Uterus (tissue), 2 donors: ENCODE measurements around the gene ARGLU1.

Experiments used
- POLR2A ChIP-seq, 2 donors: fragments of 450-650 bp; IDR thresholded peaks; one replicate each; pipeline ENCODE4 v1.6.1; 2016; ENCODE audit warnings: antibody characterized with exemption in 2 of 2, mild to moderate bottlenecking in 1 of 2, moderate library complexity in 1 of 2
- TF ChIP-seq, protein P1 (sequence below), 4 experiments: fragments of 200-600 bp in 2 of 4; fragments of 450-650 bp in 2 of 4; sonication (generic) in 2 of 4; IDR thresholded peaks; one replicate each; pipeline ENCODE4 v1.5.1; 2016 to 2019; ENCODE audit warnings: antibody characterized with exemption in 4 of 4, mild to moderate bottlenecking in 2 of 4, moderate library complexity in 1 of 4

DNA sequence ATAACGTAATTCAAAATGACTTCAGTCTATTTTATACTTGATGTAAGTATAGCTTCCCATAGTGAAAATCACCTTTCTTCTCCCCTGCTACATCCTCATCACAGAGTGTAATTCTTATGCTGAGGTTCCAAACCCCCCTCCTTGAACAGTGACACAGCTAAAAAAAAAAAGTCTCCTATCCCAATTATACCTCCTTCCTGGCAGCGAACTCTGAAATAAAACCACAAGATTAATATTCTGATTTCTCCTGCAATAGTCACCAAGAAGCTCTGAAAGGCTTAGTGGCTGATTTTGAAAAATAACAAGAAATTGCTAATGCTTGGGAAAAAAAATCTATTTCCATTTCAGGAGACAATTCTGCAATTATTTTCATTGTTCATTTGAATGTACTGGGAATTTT is 68.8 kb downstream of the ARGLU1 start:
- TF ChIP-seq, protein P1, sequence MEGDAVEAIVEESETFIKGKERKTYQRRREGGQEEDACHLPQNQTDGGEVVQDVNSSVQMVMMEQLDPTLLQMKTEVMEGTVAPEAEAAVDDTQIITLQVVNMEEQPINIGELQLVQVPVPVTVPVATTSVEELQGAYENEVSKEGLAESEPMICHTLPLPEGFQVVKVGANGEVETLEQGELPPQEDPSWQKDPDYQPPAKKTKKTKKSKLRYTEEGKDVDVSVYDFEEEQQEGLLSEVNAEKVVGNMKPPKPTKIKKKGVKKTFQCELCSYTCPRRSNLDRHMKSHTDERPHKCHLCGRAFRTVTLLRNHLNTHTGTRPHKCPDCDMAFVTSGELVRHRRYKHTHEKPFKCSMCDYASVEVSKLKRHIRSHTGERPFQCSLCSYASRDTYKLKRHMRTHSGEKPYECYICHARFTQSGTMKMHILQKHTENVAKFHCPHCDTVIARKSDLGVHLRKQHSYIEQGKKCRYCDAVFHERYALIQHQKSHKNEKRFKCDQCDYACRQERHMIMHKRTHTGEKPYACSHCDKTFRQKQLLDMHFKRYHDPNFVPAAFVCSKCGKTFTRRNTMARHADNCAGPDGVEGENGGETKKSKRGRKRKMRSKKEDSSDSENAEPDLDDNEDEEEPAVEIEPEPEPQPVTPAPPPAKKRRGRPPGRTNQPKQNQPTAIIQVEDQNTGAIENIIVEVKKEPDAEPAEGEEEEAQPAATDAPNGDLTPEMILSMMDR (IDR thresholded peaks at IDR 0.05) = no peak
- TF ChIP-seq POLR2A (IDR thresholded peaks at IDR 0.05) = no peak
